GM18526 (cell line): ENCODE results near the gene SPTAN1.

Experiments
- POLR2A ChIP-seq: IDR thresholded peaks from 3 replicates; pipeline ENCODE4 v1.6.1; 2011; ENCODE audit not compliant: insufficient read length; ENCODE audit errors: extremely low read depth

SPTAN1 gene

GRCh38 chr9:128656416-128657343, 104.3 kb downstream of the SPTAN1 start, which contains the start of gene DYNC2I2:
Gene DYNC2I2, minus strand, starts transcription at chr9:128656847. Its CDS starts 121 bp downstream, at chr9:128656726.
- TF ChIP-seq POLR2A: peak; percentile 75

- no peak for TF ChIP-seq POLR2A
Observed at GRCh38 chr9:128657344-128657704, 104.9 kb downstream of the SPTAN1 start.

GRCh38 chr9:128657796-128658195, 105.4 kb downstream of the SPTAN1 start:
- TF ChIP-seq POLR2A: no peak

- no peak for TF ChIP-seq POLR2A
Observed at GRCh38 chr9:128669786-128670185, 117.4 kb downstream of the SPTAN1 start.

- no peak for TF ChIP-seq POLR2A
Observed at GRCh38 chr9:128675382-128675781, 123.0 kb downstream of the SPTAN1 start.

- no peak for TF ChIP-seq POLR2A
Observed at GRCh38 chr9:128677794-128678193, 125.4 kb downstream of the SPTAN1 start.
